Mucosa of rectum (tissue), 2 donors: ENCODE results near the gene SCAF8.
"Not testable (repeated sequence)": the region's sequence is repeated elsewhere in the genome, so short reads cannot be mapped to it uniquely, and the experiment has no call there.

ENCODE experiments used
- H3K27ac ChIP-seq, 2 donors: one replicate each; pipeline ENCODE4 v1.7.0; 2013; ENCODE audit warnings: inconsistent platforms in 2 of 2, low read depth in 2 of 2, low read length in 2 of 2
- H3K27me3 ChIP-seq, 2 donors: one replicate each; pipeline ENCODE4 v1.7.0; 2013; ENCODE audit warnings: low read length in 2 of 2; ENCODE audit not compliant: control insufficient read depth in 2 of 2, insufficient read depth in 2 of 2
- H3K36me3 ChIP-seq, 2 donors: one replicate each; pipeline ENCODE4 v1.7.0; 2013; ENCODE audit warnings: low read length in 2 of 2; ENCODE audit not compliant: control insufficient read depth in 2 of 2, insufficient read depth in 2 of 2
- H3K4me1 ChIP-seq, 2 donors: one replicate each; pipeline ENCODE4 v1.7.0; 2013; ENCODE audit warnings: low read length in 2 of 2, mild to moderate bottlenecking in 1 of 2; ENCODE audit not compliant: control insufficient read depth in 2 of 2, insufficient read depth in 2 of 2
- H3K4me3 ChIP-seq, 2 donors: one replicate each; pipeline ENCODE4 v1.7.0; 2013; ENCODE audit warnings: low read length in 2 of 2
- H3K9ac ChIP-seq, 2 donors: one replicate each; pipeline ENCODE4 v1.7.0; 2013; ENCODE audit warnings: low read length in 2 of 2, low read depth in 1 of 2, mild to moderate bottlenecking in 1 of 2
- H3K9me3 ChIP-seq, 2 donors: one replicate each; pipeline ENCODE4 v1.7.0; 2013; ENCODE audit warnings: low read length in 2 of 2; ENCODE audit not compliant: control insufficient read depth in 2 of 2
- donor health status: healthy.
- donor health status: Normal muscosa, but diverticular disease.

The SCAF8 gene

DNA sequence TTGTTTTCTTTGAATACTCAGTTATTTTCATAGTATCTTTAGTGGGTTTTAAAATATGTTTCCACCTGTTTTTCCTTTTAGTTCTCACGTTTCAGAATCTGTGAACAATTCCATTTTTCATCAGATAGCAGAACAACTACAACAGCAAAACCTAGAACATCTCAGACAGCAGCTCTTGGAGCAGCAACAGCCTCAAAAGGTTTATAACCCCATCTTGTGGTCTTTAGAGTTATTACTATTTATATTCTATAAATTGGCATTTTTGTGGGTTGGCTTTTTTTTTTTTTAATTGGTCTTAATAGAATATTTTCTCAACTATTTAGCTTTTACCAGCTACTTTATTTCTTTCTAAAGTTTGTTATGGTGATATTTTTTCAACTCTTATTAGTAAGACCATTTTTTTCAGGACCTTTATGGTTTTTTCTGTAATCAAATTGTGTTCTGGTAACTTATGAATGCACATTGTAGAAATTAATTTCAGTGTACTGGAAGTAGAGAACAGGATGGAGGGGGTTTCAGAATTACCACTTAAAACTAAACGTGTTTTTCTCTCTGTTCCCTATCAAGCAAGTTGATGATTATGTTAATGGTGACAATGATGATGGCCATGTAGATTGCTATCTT, 72.2 kb downstream of the SCAF8 start:
- H3K9me3 ChIP-seq, result no peaks in the 10 kb centered on the region
- H3K27ac ChIP-seq, result no peak overlapping the region
- H3K27me3 ChIP-seq, result no peaks in the 10 kb centered on the region
- peaks cover 47 to 52% of the 10 kb centered on the region in 2 donors for H3K36me3 ChIP-seq
- no peak overlapping the region for H3K4me3 ChIP-seq
- H3K9ac ChIP-seq, result no peak overlapping the region
- no peaks in the 10 kb centered on the region for H3K4me1 ChIP-seq

GRCh38 chr6:154806804-154807203, 73.6 kb downstream of the SCAF8 start:
- no peak overlapping the region for H3K9ac ChIP-seq
- H3K4me1 ChIP-seq, result no peaks in the 10 kb centered on the region
- no peak overlapping the region for H3K4me3 ChIP-seq
- no peaks in the 10 kb centered on the region for H3K9me3 ChIP-seq
- H3K36me3 ChIP-seq, result peaks cover 61 to 62% of the 10 kb centered on the region in 2 donors
- H3K27me3 ChIP-seq, result no peaks in the 10 kb centered on the region
- H3K27ac ChIP-seq, result no peak overlapping the region

GRCh38 chr6:154811663-154812062, 78.4 kb downstream of the SCAF8 start:
- not testable (repeated sequence) for H3K27me3 ChIP-seq, H3K4me3 ChIP-seq, H3K4me1 ChIP-seq, H3K27ac ChIP-seq, H3K9ac ChIP-seq, H3K9me3 ChIP-seq
- H3K36me3 ChIP-seq, result peaks cover 78 to 84% of the 10 kb centered on the region in 2 donors

GRCh38 chr6:154814063-154814462, 80.8 kb downstream of the SCAF8 start:
- Histone ChIP-seq H3K4me1 (no peaks in the 10 kb centered on the region), H3K27ac (no peak overlapping the region), H3K36me3 (peaks cover 74 to 75% of the 10 kb centered on the region in 2 donors), H3K9ac (no peak overlapping the region), H3K4me3 (no peak overlapping the region), H3K27me3 (no peaks in the 10 kb centered on the region), H3K9me3 (no peaks in the 10 kb centered on the region)

DNA sequence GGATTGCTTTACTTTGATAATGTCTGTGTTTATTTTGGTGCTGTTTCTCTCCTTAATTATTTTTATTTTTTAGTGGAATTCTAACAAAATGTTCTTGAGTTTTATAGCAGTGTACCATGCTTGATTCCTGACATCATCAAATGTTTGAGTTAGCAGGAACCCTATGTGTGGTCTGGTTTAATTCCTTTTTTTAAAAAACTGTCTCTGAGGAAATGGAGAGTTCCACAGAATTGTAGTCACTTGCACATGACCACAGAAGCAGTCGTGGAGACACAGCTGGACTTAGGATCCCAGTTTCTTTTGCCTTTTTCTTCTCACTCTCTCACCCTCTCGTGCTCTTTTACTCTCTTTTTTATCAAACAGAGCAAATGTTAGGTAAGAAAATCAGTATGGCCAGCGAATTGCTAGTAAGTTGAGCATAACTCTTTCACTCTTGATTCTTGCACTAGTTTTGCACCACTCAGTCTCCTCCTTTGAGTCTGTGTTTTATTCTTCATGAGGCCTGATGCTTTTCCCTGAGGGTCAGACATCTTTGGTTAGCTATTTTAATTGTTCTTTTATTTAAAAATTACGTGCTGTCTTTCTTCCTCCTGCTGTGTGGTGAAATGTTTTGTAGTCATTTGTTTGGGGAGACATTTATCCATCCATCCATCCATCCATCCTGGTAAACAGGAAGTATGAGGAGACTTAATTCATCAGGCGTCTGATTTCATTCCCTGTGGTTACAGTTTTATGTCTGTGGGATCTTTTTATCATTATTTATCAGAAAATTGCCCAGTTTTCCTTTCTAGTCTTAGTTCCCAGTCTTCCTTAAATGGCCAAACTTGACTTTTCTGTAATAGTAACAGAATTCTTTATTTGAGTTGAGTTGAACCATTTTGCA, 83.0 kb downstream of the SCAF8 start:
- H3K4me3 ChIP-seq, result no peak overlapping the region

GRCh38 chr6:154821099-154821498, 87.9 kb downstream of the SCAF8 start:
- no peaks in the 10 kb centered on the region for H3K9me3 ChIP-seq
- no peaks in the 10 kb centered on the region for H3K4me1 ChIP-seq
- H3K27me3 ChIP-seq, result no peaks in the 10 kb centered on the region
- no peak overlapping the region for H3K9ac ChIP-seq
- no peak overlapping the region for H3K4me3 ChIP-seq
- H3K27ac ChIP-seq, result no peak overlapping the region
- peaks cover 56 to 57% of the 10 kb centered on the region in 2 donors for H3K36me3 ChIP-seq

More for the DNA sequence above, 83.0 kb downstream of the SCAF8 start:
- peaks cover 69 to 73% of the 10 kb centered on the region in 2 donors for H3K36me3 ChIP-seq
- H3K27ac ChIP-seq, result no peak overlapping the region
- H3K27me3 ChIP-seq, result no peaks in the 10 kb centered on the region
- no peak overlapping the region for H3K9ac ChIP-seq
- H3K4me1 ChIP-seq, result no peaks in the 10 kb centered on the region
- no peaks in the 10 kb centered on the region for H3K9me3 ChIP-seq

GRCh38 chr6:154821638-154822037, 88.4 kb downstream of the SCAF8 start:
- Histone ChIP-seq H3K27ac (no peak overlapping the region), H3K36me3 (peaks cover 56 to 57% of the 10 kb centered on the region in 2 donors), H3K4me3 (no peak overlapping the region)

GRCh38 chr6:154822947-154823558, 89.8 kb downstream of the SCAF8 start:
- H3K9ac ChIP-seq, result no peak overlapping the region
- H3K27ac ChIP-seq, result no peak overlapping the region
- peaks cover 54 to 63% of the 10 kb centered on the region in 2 donors for H3K36me3 ChIP-seq
- H3K27me3 ChIP-seq, result no peaks in the 10 kb centered on the region
- no peak overlapping the region for H3K4me3 ChIP-seq
- no peaks in the 10 kb centered on the region for H3K4me1 ChIP-seq
- no peaks in the 10 kb centered on the region for H3K9me3 ChIP-seq

More at GRCh38 chr6:154821638-154822037, 88.4 kb downstream of the SCAF8 start:
- Histone ChIP-seq H3K9ac (no peak overlapping the region), H3K9me3 (no peaks in the 10 kb centered on the region), H3K27me3 (no peaks in the 10 kb centered on the region), H3K4me1 (no peaks in the 10 kb centered on the region)

- H3K9ac ChIP-seq, result no peak overlapping the region
- H3K27me3 ChIP-seq, result no peaks in the 10 kb centered on the region
- H3K27ac ChIP-seq, result no peak overlapping the region
- peaks cover 47 to 62% of the 10 kb centered on the region in 2 donors for H3K36me3 ChIP-seq
- H3K4me1 ChIP-seq, result no peaks in the 10 kb centered on the region
- no peak overlapping the region for H3K4me3 ChIP-seq
- H3K9me3 ChIP-seq, result no peaks in the 10 kb centered on the region
These were observed 90.9 kb downstream of the SCAF8 start for GRCh38 chr6:154824076-154824475.

DNA sequence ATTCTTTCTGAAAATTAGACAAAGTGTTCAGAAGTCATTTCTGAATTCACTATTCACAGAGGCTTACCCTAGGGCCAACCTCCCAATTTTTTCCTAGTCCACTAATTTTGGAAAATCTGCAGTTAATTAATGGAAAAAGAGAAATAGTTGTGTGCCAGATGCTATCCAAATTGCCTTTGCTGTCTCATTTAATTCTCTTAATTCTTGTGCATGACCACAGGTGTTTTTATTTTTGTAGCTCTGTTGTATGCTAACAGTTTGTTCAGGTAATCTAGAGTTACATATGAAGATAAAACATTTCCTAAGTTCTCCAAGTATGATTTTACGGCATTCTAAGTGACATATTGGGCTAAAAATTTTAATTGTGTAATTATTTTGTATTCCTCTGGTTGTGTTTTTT, 96.8 kb downstream of the SCAF8 start:
- no peaks in the 10 kb centered on the region for H3K9me3 ChIP-seq
- peaks cover 39 to 54% of the 10 kb centered on the region in 2 donors for H3K36me3 ChIP-seq
- H3K9ac ChIP-seq, result no peak overlapping the region
- no peak overlapping the region for H3K4me3 ChIP-seq
- no peaks in the 10 kb centered on the region for H3K27me3 ChIP-seq
- H3K4me1 ChIP-seq, result no peaks in the 10 kb centered on the region
- no peak overlapping the region for H3K27ac ChIP-seq
